OCI-LY3 (cell line): ENCODE data around the gene CCNJL.
A peak's percentile ranks its signal among the peaks of the same experiment; 100 is the strongest.

Experiments used
- H2AFZ ChIP-seq: fragments of 200-600, 300-600 bp; shearing (Covaris generic); 2 replicates; pipeline ENCODE4 v1.6.0; 2014; ENCODE audit warnings: antibody characterized with exemption, low read depth, low read length
- H3K27ac ChIP-seq: fragments of 200-600, 300-600 bp; sonication (generic); 2 replicates; pipeline ENCODE4 v1.5.1; 2014; ENCODE audit warnings: mild to moderate bottlenecking, low read length, moderate library complexity, mixed read lengths
- H3K27me3 ChIP-seq: fragments of 200-600, 300-600 bp; sonication (generic); 2 replicates; pipeline ENCODE4 v1.6.1; 2014; ENCODE audit warnings: low read depth, low read length, mixed read lengths
- H3K36me3 ChIP-seq: fragments of 200-600, 300-600 bp; sonication (generic); replicated peaks from 2 replicates; pipeline ENCODE3; 2014; ENCODE audit warnings: low read depth, low read length, mixed read lengths
- H3K4me1 ChIP-seq: fragments of 300-600, 200-600 bp; sonication (generic); 2 replicates; pipeline ENCODE4 v1.6.1; 2014; ENCODE audit warnings: low read length, mixed read lengths
- H3K4me2 ChIP-seq: fragments of 200-600, 300-600 bp; sonication (generic); 2 replicates; pipeline ENCODE4 v1.6.1; 2014; ENCODE audit warnings: low read length, mixed read lengths
- H3K4me3 ChIP-seq: fragments of 300-600, 200-600 bp; sonication (generic); 2 replicates; pipeline ENCODE4 v1.5.1; 2014; ENCODE audit warnings: antibody characterized with exemption, mild to moderate bottlenecking, low read length, moderate library complexity
- H3K79me2 ChIP-seq: fragments of 300-600, 200-600 bp; shearing (Covaris generic); 2 replicates; pipeline ENCODE4 v1.6.1; 2014; ENCODE audit warnings: mild to moderate bottlenecking, low read length, mixed read lengths
- H3K9ac ChIP-seq: fragments of 300-600, 200-600 bp; shearing (Covaris generic); 2 replicates; pipeline ENCODE4 v1.6.0; 2014; ENCODE audit warnings: mild to moderate bottlenecking, low read length, moderate library complexity
- H3K9me3 ChIP-seq: fragments of 200-600, 300-600 bp; shearing (Covaris generic); 2 replicates; pipeline ENCODE4 v1.6.1; 2014; ENCODE audit warnings: low read length, mixed read lengths; ENCODE audit not compliant: insufficient read depth
- H4K20me1 ChIP-seq: fragments of 200-600, 300-600 bp; sonication (generic); 2 replicates; pipeline ENCODE4 v1.6.1; 2016; ENCODE audit warnings: low read length, mixed read lengths; ENCODE audit not compliant: insufficient read depth
- CTCF ChIP-seq: fragments of 200-600, 300-600 bp; sonication (generic); IDR thresholded peaks from 2 replicates; pipeline ENCODE4 v1.5.1; 2014; ENCODE audit warnings: antibody characterized with exemption, low read length, low read depth
- EZH2phosphoT487 ChIP-seq: fragments of 200-600 bp; shearing (Covaris generic); IDR thresholded peaks from 2 replicates; pipeline ENCODE4 v1.6.1; 2018; ENCODE audit warnings: antibody characterized with exemption, mixed run types, low read depth

The CCNJL gene

GRCh38 chr5:160230686-160231527 is 81.5 kb downstream of the CCNJL start:
- Histone ChIP-seq H4K20me1 (no peaks in the 10 kb centered on the region), H3K9ac (peak overlapping the region; percentile 82), H3K79me2 (no peaks in the 10 kb centered on the region), H3K4me2 (peak overlapping the region; percentile 83), H3K4me3 (peak overlapping the region; percentile 57; the same call in 1 of the 2 replicates), H3K4me1 (peaks cover 41% of the 10 kb centered on the region), H2AFZ (peak overlapping the region; percentile 62), H3K9me3 (no peaks in the 10 kb centered on the region), H3K36me3 (no peaks in the 10 kb centered on the region), H3K27ac (peak overlapping the region; percentile 97), H3K27me3 (no peaks in the 10 kb centered on the region)
- no peak for TF ChIP-seq EZH2phosphoT487
- TF ChIP-seq CTCF, result no peak

- H3K27me3 ChIP-seq, result no peaks in the 10 kb centered on the region
- TF ChIP-seq EZH2phosphoT487, result no peak
- no peak for TF ChIP-seq CTCF
- no peaks in the 10 kb centered on the region for H4K20me1 ChIP-seq
Measured at GRCh38 chr5:160229190-160229742, 83.1 kb downstream of the CCNJL start, which contains the start of gene FABP6. Gene FABP6, plus strand, starts transcription at chr5:160229506. Its CDS starts 52 bp downstream, at chr5:160229558.

DNA sequence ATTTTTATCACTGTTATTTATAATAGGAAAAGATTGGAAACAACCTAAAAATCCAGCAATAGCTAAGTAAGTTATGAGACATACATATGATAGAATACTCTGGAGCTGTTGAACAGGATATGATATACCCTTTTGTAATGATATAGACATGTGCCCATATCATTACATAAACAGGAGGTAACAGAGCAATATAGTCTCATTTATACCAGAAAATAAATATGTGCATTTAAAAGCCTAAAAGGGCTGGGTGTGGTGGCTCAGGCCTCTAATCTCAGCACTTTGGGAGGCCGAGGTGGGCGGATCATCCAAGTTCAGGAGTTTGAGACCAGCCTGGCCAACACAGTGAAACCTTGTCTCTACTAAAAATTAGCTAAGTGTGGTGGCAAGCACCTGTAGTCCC is 85.4 kb downstream of the CCNJL start:
- no peak overlapping the region for H3K4me2 ChIP-seq
- H4K20me1 ChIP-seq, result no peaks in the 10 kb centered on the region
- H2AFZ ChIP-seq, result no peak overlapping the region
- no peaks in the 10 kb centered on the region for H3K27me3 ChIP-seq
- H3K9me3 ChIP-seq, result no peaks in the 10 kb centered on the region
- H3K4me3 ChIP-seq, result no peak overlapping the region
- peaks cover 20% of the 10 kb centered on the region for H3K4me1 ChIP-seq
- no peak overlapping the region for H3K27ac ChIP-seq
- no peak overlapping the region for H3K9ac ChIP-seq
- no peaks in the 10 kb centered on the region for H3K36me3 ChIP-seq
- TF ChIP-seq CTCF (no peak), EZH2phosphoT487 (no peak)
- H3K79me2 ChIP-seq, result no peaks in the 10 kb centered on the region

More at GRCh38 chr5:160229190-160229742, 83.1 kb downstream of the CCNJL start, which contains the start of gene FABP6:
- Histone ChIP-seq H3K9ac (no peak within 1 kb of the TSS), H3K79me2 (no peaks in the 10 kb centered on the region), H3K27ac (no peak within 1 kb of the TSS), H3K4me1 (peaks cover 41% of the 10 kb centered on the region), H3K4me2 (no peak within 1 kb of the TSS), H2AFZ (no peak within 1 kb of the TSS), H3K9me3 (no peaks in the 10 kb centered on the region), H3K36me3 (no peaks in the 10 kb centered on the region), H3K4me3 (no peak within 1 kb of the TSS)

- H3K4me2 ChIP-seq, result 0 out of 2 replicates have a peak overlapping the region, but pooled peaks have one; percentile 3
- H2AFZ ChIP-seq, result no peak overlapping the region
- no peak overlapping the region for H3K4me3 ChIP-seq
- no peaks in the 10 kb centered on the region for H3K27me3 ChIP-seq
- no peaks in the 10 kb centered on the region for H3K79me2 ChIP-seq
- H3K27ac ChIP-seq, result no peak overlapping the region
- no peaks in the 10 kb centered on the region for H4K20me1 ChIP-seq
- TF ChIP-seq EZH2phosphoT487, result no peak
- no peak for TF ChIP-seq CTCF
- H3K36me3 ChIP-seq, result no peaks in the 10 kb centered on the region
- H3K9me3 ChIP-seq, result no peaks in the 10 kb centered on the region
- H3K4me1 ChIP-seq, result peaks cover 6% of the 10 kb centered on the region
- no peak overlapping the region for H3K9ac ChIP-seq
Measured at GRCh38 chr5:160221082-160221481, 91.3 kb downstream of the CCNJL start.
